D721Med (cell line): Measurements from ENCODE around the gene ZNF732.
A peak's percentile ranks its signal among the peaks of the same experiment; 100 is the strongest.
"Not testable (repeated sequence)": the region's sequence is repeated elsewhere in the genome, so short reads cannot be mapped to it uniquely, and the experiment has no call there.

Source experiments
- DNase-seq: peaks from one replicate; pipeline ENCODE4 v3.0.0; 2011; ENCODE audit warnings: low spot score; ENCODE audit not compliant: insufficient read length
- FAIRE-seq: peaks from 2 replicates; lab custom pipeline; 2011; peaks lifted over from hg19 to GRCh38; lab: Jason Lieb, UNC
- CTCF ChIP-seq: IDR thresholded peaks from 2 replicates; pipeline ENCODE4 v1.5.1; 2012; ENCODE audit warnings: mild to moderate bottlenecking, control low read depth; ENCODE audit not compliant: insufficient read depth; ENCODE audit errors: missing control alignments

Gene ZNF732

GRCh38 chr4:302381-302780 is 2.9 kb downstream of the ZNF732 start:
- TF ChIP-seq CTCF = no peak
- no peak for FAIRE-seq
- no peak for DNase-seq

- no peak for TF ChIP-seq CTCF
- FAIRE-seq (no peak), DNase-seq (no peak)
These were observed 10.5 kb downstream of the ZNF732 start for GRCh38 chr4:294732-295131.

- no peak for TF ChIP-seq CTCF
- no peak for DNase-seq
- FAIRE-seq = no peak
These were observed 16.4 kb downstream of the ZNF732 start for GRCh38 chr4:288891-289290.

GRCh38 chr4:273309-274017 is 31.8 kb downstream of the ZNF732 start:
- peak; percentile 38 for FAIRE-seq
- no peak for DNase-seq
- no peak for TF ChIP-seq CTCF

- TF ChIP-seq CTCF = no peak
- DNase-seq (no peak), FAIRE-seq (no peak)
These were observed 33.7 kb downstream of the ZNF732 start for GRCh38 chr4:271492-272103.

- not testable (repeated sequence) for FAIRE-seq, DNase-seq
These were observed 46.0 kb downstream of the ZNF732 start for GRCh38 chr4:259240-259639.

GRCh38 chr4:256492-256891 is 48.8 kb downstream of the ZNF732 start:
- TF ChIP-seq CTCF = no peak
- no peak for FAIRE-seq
- no peak for DNase-seq
